WI38 (cell line): Measurements from ENCODE around the gene ANKHD1.

ENCODE experiments used
- H3K4me3 ChIP-seq: 2 replicates; pipeline ENCODE4 v1.5.1; 2011; ENCODE audit warnings: low read depth, mild to moderate bottlenecking, control low read depth, low read length
- CTCF ChIP-seq: IDR thresholded peaks from 2 replicates; pipeline ENCODE4 v1.5.1; 2012; ENCODE audit warnings: low read depth, mild to moderate bottlenecking, control low read depth, low read length

ANKHD1 gene

DNA sequence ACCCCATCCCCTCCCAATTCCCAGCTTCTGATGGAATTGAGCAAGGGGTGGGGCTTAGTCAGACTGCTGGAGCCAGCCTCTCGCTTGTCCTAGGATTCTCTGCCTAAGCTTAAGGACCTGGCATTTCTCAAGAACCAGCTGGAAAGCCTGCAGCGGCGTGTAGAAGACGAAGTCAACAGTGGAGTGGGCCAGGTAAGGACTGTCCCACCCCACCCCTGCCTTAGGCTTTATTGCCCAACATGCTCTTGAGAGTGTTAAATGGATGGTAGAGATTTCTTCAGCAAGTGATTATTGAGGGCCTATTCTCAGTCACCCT is 164.1 kb downstream of the ANKHD1 start:
- peak overlapping the region; percentile 96 for H3K4me3 ChIP-seq
- no peak for TF ChIP-seq CTCF

- no peak overlapping the region for H3K4me3 ChIP-seq
- TF ChIP-seq CTCF, result no peak
Measured at GRCh38 chr5:140566665-140567064, 165.0 kb downstream of the ANKHD1 start.

DNA sequence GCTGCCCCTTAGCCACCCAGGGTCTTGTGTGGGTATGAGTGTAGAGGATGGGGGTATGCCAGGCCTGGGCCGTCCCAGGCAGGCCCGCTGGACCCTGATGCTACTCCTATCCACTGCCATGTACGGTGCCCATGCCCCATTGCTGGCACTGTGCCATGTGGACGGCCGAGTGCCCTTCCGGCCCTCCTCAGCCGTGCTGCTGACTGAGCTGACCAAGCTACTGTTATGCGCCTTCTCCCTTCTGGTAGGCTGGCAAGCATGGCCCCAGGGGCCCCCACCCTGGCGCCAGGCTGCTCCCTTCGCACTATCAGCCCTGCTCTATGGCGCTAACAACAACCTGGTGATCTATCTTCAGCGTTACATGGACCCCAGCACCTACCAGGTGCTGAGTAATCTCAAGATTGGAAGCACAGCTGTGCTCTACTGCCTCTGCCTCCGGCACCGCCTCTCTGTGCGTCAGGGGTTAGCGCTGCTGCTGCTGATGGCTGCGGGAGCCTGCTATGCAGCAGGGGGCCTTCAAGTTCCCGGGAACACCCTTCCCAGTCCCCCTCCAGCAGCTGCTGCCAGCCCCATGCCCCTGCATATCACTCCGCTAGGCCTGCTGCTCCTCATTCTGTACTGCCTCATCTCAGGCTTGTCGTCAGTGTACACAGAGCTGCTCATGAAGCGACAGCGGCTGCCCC is 165.6 kb downstream of the ANKHD1 start:
- no peak for TF ChIP-seq CTCF
- H3K4me3 ChIP-seq, result no peak overlapping the region

DNA sequence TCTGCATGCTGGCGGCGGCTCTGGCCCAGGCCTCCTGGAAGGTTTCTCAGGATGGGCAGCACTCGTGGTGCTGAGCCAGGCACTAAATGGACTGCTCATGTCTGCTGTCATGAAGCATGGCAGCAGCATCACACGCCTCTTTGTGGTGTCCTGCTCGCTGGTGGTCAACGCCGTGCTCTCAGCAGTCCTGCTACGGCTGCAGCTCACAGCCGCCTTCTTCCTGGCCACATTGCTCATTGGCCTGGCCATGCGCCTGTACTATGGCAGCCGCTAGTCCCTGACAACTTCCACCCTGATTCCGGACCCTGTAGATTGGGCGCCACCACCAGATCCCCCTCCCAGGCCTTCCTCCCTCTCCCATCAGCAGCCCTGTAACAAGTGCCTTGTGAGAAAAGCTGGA is 166.2 kb downstream of the ANKHD1 start:
- H3K4me3 ChIP-seq, result no peak overlapping the region
- TF ChIP-seq CTCF, result no peak

GRCh38 chr5:140568443-140569063 is 166.9 kb downstream of the ANKHD1 start:
- TF ChIP-seq CTCF, result no peak
- H3K4me3 ChIP-seq, result no peak overlapping the region

GRCh38 chr5:140569197-140569596 is 167.6 kb downstream of the ANKHD1 start:
- no peak for TF ChIP-seq CTCF
- H3K4me3 ChIP-seq, result no peak overlapping the region

GRCh38 chr5:140570058-140570457 is 168.4 kb downstream of the ANKHD1 start:
- no peak overlapping the region for H3K4me3 ChIP-seq
- no peak for TF ChIP-seq CTCF
